HG02973 (cell line): Measurements from ENCODE around the gene CAMK2A.

Experiments used
- ATAC-seq: cut with Tn5 transposase; IDR thresholded peaks from one replicate; pipeline ENCODE4 v1.9.1; 2021; ENCODE audit warnings: moderate library complexity; ENCODE audit not compliant: unreplicated experiment

The CAMK2A gene

GRCh38 chr5:150279330-150280020, 10.1 kb downstream of the CAMK2A start:
- no peak for ATAC-seq

DNA sequence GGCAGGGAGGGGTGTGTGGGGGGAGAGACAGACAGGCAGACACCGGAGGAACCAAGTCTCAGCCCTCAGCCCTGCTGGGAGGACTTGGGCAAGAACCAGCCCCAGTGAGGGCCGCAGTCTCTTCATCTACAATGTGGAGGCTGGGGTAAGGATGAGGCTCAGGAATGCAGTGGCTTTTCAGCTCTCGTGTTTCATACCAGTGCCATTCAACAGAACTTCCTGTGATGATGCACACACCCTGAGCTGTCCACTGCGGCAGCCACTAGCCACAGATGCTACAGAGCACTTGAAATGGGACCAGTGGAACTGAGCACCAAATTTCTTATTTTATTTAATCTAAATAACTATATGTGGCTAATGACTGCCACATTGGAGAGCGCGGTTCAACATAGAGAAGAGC, 10.7 kb downstream of the CAMK2A start:
- no peak for ATAC-seq

GRCh38 chr5:150278046-150278730, 11.4 kb downstream of the CAMK2A start:
- no peak for ATAC-seq

DNA sequence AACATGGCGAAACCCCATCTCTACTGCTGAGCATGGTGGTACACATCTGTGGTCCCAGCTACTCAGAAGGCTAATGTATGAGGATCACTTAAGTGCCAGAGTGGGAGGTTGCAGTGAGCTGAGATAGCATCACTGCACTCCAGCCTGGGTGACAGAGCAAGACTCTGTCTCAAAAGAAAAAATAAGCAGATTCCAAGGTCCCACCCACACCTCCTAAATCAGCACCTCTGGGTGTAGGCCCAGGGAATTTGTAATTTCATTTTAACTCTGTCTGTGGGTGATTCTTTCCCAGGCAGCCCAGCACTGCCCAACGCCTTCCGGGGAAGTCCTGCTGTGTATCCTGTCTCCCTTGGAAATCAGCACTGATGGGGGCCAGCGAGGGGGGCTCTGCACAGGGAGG, 12.5 kb downstream of the CAMK2A start:
- no peak for ATAC-seq

DNA sequence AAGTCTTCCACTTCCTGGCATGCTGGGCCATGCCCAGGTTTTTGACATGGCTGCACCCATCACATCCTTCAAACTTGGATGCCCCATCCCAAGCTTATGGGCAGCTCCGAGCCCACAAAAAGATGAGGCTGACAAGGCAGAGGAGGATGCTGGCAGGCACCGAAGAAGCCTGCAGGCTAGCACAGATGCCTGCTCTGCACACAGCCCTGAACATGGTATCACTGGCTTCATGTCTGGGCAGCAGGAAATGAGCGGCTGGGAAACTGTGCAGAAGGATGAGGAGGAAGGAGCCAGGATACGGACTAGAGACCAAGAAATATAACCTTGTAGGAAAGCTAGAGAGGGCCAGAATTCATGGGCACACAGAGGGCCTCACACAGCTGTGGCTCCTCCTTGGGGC, 14.8 kb downstream of the CAMK2A start:
- ATAC-seq = no peak

DNA sequence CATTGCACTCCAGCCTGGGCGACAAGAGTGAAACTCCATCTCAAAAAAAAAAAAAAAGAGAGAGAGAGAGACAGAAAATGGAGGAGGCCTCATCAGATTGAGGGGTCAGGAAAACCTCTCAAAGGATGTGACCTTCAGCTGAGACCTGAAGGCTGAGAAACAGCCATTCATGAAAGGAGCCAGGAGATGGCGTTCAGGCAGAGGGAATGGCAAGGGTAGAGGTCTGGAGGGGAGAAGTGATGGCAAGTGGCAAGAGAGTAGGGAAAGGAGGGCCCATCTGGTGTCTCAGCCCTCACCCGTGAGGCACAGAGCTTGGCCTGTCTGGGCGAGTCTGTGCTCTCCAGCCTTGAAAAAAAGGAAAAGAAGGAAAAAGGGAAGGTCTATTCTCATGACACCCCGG, 17.0 kb downstream of the CAMK2A start:
- no peak for ATAC-seq

DNA sequence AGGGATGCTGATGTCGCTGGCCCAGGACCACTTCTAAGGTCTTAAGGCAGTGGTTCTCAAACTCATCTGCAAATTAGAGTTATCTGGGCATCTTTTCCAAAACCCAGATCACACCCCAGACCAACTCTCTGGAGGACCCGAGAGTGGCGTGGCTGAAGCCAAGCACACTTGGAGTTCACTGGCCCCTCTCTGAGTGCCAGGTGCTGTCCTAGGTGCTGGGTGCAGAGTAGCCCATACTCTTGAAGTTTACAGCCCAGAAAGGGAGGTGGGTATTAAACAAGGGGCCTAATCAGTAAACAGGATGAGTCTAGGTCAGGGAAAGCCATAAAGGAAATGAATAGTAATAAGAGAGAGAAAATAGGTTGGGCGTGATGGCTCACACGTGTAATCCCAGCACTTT, 17.6 kb downstream of the CAMK2A start:
- ATAC-seq = no peak

- no peak for ATAC-seq
Observed at GRCh38 chr5:150271296-150271692, 18.3 kb downstream of the CAMK2A start.

DNA sequence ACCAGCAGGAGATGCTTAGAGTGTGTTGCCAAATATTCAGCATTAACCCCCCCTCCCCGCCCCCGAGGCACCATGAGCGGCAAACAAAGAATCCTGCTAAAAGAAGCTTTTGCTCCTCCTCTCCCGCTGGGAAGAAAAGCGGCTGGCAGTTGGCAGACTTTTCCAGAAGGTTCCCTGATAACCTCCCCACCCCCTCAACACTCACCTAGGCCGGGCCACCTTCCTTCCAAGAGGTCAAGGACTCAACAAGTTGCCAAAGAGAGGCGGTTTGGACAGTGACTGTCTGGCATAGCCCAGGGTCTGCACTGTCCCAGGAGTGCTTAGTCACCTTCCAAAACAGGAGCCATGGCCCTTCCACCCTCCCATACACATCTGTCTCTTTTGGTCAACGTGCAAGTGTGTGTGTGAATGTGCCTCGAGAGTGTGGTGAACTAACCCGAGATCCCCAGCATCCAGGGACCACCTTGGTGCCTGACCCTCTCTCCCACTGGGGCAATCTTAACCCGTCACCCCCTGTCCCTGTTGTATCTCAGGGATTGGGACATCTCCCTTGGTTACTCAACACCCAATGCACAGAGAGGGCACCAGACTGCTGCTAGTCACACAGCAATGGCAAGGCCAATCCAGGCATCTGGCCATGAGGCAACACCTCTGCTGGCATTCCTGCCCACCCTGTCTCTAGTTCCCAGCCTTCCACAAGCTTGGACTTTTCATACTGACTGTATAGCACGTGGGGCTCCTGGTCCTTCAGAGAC, 18.9 kb downstream of the CAMK2A start:
- ATAC-seq = no peak

- no peak for ATAC-seq
Observed at GRCh38 chr5:150266871-150267291, 22.7 kb downstream of the CAMK2A start.

DNA sequence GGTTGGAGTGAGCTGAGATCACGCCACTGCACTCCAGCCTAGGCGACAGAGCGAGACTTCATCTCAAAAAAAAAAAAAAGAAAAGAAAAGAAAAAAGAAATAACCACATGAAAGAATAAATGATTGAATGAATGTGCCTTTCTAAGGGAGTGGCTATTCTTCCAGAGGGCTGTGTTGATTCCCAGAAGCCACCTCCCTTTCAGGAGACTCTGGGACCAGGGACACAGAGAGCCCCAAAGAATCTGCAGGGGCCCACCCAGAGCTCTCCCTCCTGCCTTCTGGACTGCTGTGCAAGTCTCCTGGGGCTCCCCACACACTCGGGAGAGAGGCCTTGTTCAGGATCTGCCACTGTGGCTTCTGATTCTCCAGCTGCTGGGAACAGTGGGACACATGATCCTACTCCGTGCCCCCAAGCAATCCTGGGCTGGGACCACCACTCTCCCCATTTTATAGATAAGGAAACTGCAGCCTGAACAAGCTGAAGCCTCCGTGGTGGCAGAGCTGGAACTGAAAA, 23.6 kb downstream of the CAMK2A start:
- no peak for ATAC-seq

DNA sequence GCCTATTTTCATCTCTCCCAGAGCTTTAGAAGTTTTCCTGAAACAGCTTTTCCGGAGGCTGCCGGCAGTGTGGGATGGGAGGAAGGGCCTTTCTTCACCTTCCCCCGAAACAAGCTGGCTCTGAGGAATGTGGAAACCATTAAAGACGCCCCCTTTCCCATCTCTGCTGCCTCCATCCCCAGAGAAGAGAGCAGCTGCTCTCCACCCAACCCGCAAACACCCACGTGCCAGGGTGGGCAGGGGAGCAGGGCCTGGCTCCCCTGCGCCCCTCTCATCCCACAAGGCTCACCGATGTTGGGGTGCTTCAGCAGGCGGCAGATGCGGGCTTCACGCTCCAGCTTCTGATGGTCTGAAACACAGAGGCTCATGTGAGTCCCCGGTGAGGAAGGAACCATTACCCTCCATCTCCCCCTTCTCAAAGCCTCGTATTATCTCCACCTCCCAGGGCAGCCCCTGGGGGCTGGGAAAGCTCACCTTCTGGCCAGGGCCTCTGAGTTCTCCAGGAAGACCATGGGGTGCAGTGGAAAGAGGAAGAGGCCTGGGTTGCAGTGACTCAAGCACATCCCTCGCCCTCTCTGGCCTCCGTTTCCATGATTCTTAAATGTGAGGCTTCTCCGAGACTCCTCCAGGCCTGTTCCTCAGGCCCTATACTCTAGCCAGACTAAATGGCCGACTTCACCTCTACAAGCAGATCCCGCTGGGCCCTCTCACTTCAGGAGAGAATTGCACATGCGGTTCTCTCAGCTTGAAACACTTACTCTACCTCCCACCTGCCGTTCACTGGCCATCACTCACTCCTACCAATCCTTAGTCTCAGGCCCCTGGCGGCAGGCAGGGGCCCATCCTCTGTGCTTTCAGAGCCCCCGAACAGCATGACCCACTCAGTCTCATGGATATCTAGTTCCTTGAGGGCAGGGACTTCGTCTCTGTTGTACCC, 24.6 kb downstream of the CAMK2A start:
- ATAC-seq = no peak

- ATAC-seq = no peak
Observed at GRCh38 chr5:150263801-150264621, 25.6 kb downstream of the CAMK2A start.

- no peak for ATAC-seq
Observed at GRCh38 chr5:150263375-150263775, 26.2 kb downstream of the CAMK2A start.

DNA sequence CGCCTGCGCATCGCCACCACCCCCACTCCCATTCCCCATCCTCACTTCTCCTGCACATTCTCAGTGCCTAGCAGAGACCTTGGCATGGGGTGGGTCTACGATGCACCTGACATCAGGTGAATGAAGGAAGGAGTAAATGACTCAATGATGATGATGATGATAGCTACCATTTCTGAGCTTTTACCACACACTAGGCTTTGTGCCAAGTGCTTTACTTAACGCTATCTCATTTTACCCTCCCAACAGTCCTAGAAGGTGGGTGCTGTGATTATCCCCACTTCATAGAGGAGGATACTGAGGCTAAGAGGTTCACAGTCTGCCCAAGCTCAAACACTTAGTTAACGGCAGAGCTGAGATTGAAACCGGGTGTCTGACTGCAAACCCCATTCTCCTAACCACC, 27.1 kb downstream of the CAMK2A start:
- ATAC-seq = no peak

DNA sequence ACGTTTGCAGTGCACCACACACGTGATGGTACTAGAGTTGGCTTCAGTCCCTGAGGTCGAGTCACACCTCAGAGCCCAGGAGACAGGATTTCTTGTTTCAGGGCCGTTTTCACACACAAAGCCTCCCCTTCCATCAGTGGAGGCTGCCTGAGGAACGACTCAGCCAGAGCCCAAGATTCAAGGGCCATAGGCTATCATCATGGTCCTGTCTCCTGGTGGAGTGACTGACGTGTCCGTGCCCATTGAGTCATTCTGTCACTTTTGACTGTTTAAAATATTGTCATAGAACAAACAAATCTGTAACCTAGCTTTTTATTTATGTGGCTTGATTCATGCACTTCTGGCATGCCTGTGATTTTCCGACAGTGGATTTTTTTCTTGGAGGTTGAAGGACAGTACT, 28.3 kb downstream of the CAMK2A start:
- no peak for ATAC-seq

DNA sequence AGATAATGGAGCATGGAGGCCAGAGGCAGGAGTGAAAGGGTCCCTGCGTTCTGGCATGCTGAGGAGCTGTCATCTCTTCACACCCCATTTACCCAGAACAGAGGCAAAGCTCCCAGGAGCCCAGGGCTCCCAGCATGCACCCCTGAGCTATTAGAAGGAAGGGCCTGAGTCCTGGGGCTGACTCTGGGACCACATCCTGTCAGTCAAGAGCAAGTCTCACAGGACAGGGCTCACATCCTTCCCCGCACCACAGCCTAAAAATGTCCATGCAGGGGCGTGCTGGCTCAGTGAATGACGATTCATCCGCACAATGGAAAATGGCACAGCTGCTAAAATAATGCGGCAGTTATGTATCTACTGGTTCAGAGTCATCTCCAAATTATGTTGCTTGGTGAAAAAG, 31.4 kb downstream of the CAMK2A start:
- no peak for ATAC-seq

DNA sequence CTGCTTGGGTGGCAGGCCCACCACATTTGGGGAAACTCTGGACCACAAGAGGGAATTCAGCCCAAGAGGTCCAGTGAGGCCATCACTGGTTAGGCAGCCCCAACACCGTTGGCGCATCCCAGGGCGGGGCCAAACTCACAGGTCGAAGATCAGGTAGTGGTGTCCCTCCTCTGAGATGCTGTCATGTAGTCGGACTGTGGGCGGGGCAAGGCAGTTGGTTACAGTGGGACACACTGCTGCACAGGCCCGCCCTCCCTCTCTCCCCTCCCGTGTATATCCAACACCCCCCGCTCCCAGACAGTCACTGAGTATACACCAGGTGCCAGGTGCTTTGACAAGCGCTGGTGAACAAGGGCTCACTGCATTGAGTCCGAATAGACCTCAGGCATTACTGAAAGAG, 32.1 kb downstream of the CAMK2A start:
- ATAC-seq = no peak

DNA sequence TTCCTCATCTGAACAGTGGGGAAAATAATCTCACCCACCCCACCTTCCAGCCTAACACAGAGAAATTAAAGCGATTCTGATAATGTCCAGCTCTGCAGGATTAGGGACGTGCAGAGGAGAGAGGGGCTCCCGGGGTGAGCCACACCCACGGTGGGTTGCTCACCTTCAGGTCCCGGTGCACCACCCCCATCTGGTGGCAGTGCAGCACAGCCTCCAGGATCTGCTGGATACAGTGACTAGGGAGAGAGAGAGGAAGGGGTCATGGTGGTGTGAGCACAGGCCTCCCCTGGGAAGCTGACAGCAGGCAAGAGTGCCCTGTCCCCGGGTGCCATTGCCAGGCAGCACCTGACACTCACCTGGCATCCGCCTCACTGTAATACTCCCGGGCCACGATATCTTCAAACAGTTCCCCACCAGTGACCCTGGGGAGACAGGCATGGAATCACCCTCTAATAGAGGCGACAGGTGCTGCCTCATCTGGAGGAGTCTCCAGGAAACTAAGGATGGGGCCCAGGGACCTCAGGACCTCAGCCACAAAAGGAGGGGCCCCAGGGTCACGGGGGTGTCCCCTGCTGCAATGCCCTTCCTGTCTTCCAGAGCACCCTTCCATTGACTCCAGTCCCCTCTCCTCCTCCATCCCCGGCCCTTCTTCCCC, 33.0 kb downstream of the CAMK2A start:
- no peak for ATAC-seq
